HAP-1 (cell line): ENCODE results near the gene BBS1.

Source experiments
- DNase-seq, 2 experiments: peaks; one replicate each; pipeline ENCODE4 v3.0.0-alpha.2; 2016 to 2020; ENCODE audit warnings: low spot score in 2 of 2
- H3K27me3 ChIP-seq: fragments of 250-450 bp; sonication (Bioruptor Pico); 2 replicates; pipeline ENCODE4 v1.5.1; 2020; ENCODE audit warnings: low read depth, mild to moderate bottlenecking, moderate library complexity
- H3K36me3 ChIP-seq: fragments of 250-450 bp; sonication (Bioruptor Pico); replicated peaks from 2 replicates; pipeline ENCODE4 v1.5.1; 2020; ENCODE audit warnings: mild to moderate bottlenecking
- H3K4me1 ChIP-seq: fragments of 250-450 bp; sonication (Bioruptor Pico); 2 replicates; pipeline ENCODE4 v1.5.1; 2020; ENCODE audit warnings: mild to moderate bottlenecking
- H3K4me3 ChIP-seq: fragments of 250-450 bp; sonication (Bioruptor Pico); 2 replicates; pipeline ENCODE4 v1.5.1; 2020; ENCODE audit warnings: mild to moderate bottlenecking, moderate library complexity
- H3K9me3 ChIP-seq: fragments of 250-450 bp; sonication (Bioruptor Pico); 2 replicates; pipeline ENCODE4 v1.5.1; 2020; ENCODE audit warnings: mild to moderate bottlenecking, moderate library complexity
- in situ Hi-C: fragments of 300-500 bp; cut with MboI; formaldehyde crosslinking; loops from 3 replicates; pipeline ENCODE4 v1.14.3; 2020; ENCODE audit warnings: low sequenced_read_pairs, inconsistent platforms, mixed read lengths

Gene BBS1

GRCh38 chr11:66559142-66559865, 48.9 kb downstream of the BBS1 start:
- no peak for DNase-seq
- H3K4me1 ChIP-seq: no peaks in the 10 kb centered on the region

GRCh38 chr11:66559866-66560676, 49.6 kb downstream of the BBS1 start:
- in situ Hi-C loops: no loop called here
- Histone ChIP-seq H3K4me3 (no peak overlapping the region), H3K4me1 (no peaks in the 10 kb centered on the region), H3K36me3 (no peaks in the 10 kb centered on the region; the same call in none of the 2 replicates), H3K27me3 (no peaks in the 10 kb centered on the region), H3K9me3 (no peaks in the 10 kb centered on the region)
- DNase-seq: no peak

More at GRCh38 chr11:66559142-66559865, 48.9 kb downstream of the BBS1 start:
- Histone ChIP-seq H3K4me3 (no peak overlapping the region), H3K27me3 (no peaks in the 10 kb centered on the region), H3K36me3 (no peaks in the 10 kb centered on the region; the same call in none of the 2 replicates), H3K9me3 (no peaks in the 10 kb centered on the region)
- in situ Hi-C loops: no loop called here

DNA sequence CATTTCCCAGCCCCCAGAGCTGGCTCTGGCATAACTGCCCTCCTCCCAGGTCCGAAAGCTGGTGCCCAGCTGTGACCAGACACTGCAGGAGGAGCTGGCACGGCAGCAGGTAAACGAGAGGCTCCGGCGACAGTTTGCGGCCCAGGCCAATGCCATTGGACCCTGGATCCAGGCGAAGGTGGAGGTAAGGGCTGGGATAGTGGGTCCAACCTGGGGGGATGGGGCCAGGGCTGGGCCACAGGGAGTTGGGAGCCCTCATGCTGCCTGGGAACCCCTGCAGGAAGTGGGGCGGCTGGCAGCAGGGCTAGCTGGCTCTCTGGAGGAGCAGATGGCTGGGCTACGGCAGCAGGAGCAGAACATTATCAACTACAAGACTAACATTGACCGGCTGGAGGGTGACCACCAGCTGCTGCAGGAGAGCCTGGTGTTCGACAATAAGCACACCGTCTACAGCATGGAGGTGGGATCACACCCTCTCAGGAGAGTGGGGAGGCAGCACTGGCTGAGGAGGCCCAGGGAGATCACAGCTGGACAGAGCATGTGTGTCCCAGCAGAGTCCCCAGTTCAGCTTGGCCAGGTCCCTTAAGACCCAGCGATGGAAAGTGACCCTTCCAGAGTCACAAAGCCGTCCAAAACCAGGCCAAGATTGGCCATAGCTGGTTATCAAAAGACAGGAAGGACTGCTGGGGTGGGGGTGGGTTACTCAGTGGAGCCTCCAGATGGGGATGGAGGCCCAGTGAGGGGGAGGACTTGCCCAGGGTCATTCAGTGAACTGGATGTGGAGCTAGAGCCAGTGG, 50.9 kb downstream of the BBS1 start:
- Histone ChIP-seq H3K9me3 (no peaks in the 10 kb centered on the region), H3K36me3 (no peaks in the 10 kb centered on the region; the same call in none of the 2 replicates), H3K4me3 (no peak overlapping the region), H3K4me1 (no peaks in the 10 kb centered on the region), H3K27me3 (no peaks in the 10 kb centered on the region)
- DNase-seq: no peak
- in situ Hi-C loops: no loop called here

- Histone ChIP-seq H3K36me3 (no peaks in the 10 kb centered on the region; the same call in none of the 2 replicates), H3K4me3 (no peak overlapping the region), H3K27me3 (no peaks in the 10 kb centered on the region), H3K4me1 (no peaks in the 10 kb centered on the region), H3K9me3 (no peaks in the 10 kb centered on the region)
- DNase-seq: no peak
- in situ Hi-C loops: no loop called here
Measured at GRCh38 chr11:66561975-66562248, 51.5 kb downstream of the BBS1 start.

DNA sequence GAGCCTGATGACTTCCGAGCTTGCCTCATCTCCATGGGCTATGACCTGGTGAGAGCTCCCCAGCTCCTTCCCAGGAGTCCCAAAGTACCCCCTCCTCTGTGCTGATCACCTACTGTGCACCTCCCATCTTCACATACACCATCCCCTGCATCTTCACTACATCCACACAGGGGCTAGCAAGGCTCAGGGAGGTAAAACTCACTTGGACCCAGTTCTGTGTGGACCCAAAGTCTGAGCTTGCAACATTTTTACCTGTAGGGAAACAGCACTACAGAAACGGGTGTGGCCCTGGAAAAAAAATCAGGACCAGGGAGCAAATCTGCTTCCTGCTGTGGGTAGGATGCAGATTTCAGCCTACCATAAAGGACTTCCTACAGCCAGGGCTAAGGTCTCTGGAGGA, 51.8 kb downstream of the BBS1 start:
- Histone ChIP-seq H3K4me1 (no peaks in the 10 kb centered on the region), H3K27me3 (no peaks in the 10 kb centered on the region), H3K4me3 (no peak overlapping the region), H3K36me3 (no peaks in the 10 kb centered on the region; the same call in none of the 2 replicates), H3K9me3 (no peaks in the 10 kb centered on the region)
- DNase-seq: no peak
- in situ Hi-C loops: no loop called here

- no peak for DNase-seq
- Histone ChIP-seq H3K4me3 (no peak overlapping the region), H3K27me3 (no peaks in the 10 kb centered on the region), H3K36me3 (no peaks in the 10 kb centered on the region; the same call in none of the 2 replicates), H3K9me3 (no peaks in the 10 kb centered on the region), H3K4me1 (peaks cover 4% of the 10 kb centered on the region; the same call in 1 of the 2 replicates)
- in situ Hi-C loops: no loop called here
Measured at GRCh38 chr11:66562907-66563583, 52.6 kb downstream of the BBS1 start.

DNA sequence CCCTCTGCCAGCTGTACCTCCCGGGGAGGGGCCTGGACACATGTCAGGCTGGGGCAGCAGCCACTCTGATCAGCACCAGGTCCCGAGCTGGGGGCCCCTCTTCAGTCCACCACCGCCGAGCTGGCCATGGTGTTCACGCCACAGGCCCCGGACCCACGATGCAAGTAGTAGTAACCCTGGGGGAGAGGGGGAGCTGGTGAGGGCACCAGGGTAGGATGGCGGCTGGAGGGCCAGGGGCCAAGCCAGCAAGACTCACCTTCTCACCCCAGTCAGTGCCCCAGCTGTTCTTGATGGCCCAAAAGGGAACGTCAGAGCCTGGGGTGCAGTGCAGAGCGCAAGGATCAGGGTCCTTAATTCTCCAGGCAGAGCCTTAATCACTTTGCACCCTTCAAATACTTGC, 53.4 kb downstream of the BBS1 start:
- in situ Hi-C loops: no loop called here
- H3K4me1 ChIP-seq: peaks cover 8% of the 10 kb centered on the region
- DNase-seq: no peak
- H3K36me3 ChIP-seq: no peaks in the 10 kb centered on the region; the same call in none of the 2 replicates
- H3K4me3 ChIP-seq: no peak overlapping the region
- H3K27me3 ChIP-seq: no peaks in the 10 kb centered on the region
- H3K9me3 ChIP-seq: no peaks in the 10 kb centered on the region

DNA sequence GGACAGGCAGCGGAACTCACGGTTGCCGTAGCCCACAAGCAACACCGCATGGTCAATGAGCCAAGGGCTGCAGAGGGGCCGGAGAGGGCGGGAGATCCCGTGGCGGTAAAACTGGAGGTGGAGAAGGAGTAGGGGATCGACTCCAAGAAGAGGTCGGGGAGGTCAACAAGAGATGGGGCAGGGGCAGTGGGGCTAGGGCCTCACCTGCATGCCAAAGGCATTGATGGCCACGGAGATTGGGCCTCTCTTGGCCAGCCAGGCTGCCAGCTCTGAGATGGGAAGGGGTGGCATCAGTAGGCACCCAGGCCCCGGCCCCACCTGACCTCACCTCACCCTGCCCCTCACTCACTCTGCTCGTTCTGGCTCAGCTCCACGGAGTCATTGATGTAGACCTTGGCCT, 54.1 kb downstream of the BBS1 start:
- Histone ChIP-seq H3K4me1 (peaks cover 15% of the 10 kb centered on the region), H3K36me3 (no peaks in the 10 kb centered on the region; the same call in none of the 2 replicates), H3K27me3 (no peaks in the 10 kb centered on the region), H3K9me3 (no peaks in the 10 kb centered on the region), H3K4me3 (no peak overlapping the region)
- no peak for DNase-seq
- in situ Hi-C loops: no loop called here

GRCh38 chr11:66564984-66565383, 54.5 kb downstream of the BBS1 start:
- Histone ChIP-seq H3K4me1 (peaks cover 18% of the 10 kb centered on the region), H3K36me3 (no peaks in the 10 kb centered on the region; the same call in none of the 2 replicates), H3K4me3 (no peak overlapping the region), H3K9me3 (no peaks in the 10 kb centered on the region), H3K27me3 (no peaks in the 10 kb centered on the region)
- no peak for DNase-seq
- in situ Hi-C loops: no loop called here

DNA sequence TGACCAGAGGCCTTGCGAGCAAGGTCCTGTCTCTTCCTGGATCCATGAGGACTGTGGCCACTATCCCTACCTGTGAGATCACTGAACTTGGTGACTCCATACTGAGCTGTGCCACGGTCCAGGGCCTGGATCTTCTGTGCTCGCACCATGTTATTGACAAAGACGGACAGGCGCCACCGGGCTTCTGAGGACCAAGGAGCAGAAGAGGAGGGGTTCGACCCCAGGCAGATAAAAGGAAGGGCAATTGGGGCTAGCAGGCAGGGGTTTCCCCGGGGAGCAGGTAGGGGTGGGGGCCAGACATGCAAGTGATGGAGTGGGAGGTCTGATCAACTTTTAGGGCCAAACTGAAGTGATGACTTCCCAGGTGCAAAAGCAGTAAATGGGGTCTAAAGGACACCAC, 55.8 kb downstream of the BBS1 start:
- Histone ChIP-seq H3K4me3 (no peak overlapping the region), H3K36me3 (no peaks in the 10 kb centered on the region; the same call in none of the 2 replicates), H3K27me3 (no peaks in the 10 kb centered on the region), H3K9me3 (no peaks in the 10 kb centered on the region), H3K4me1 (peaks cover 26% of the 10 kb centered on the region)
- in situ Hi-C loops: no loop called here
- no peak for DNase-seq

- no peaks in the 10 kb centered on the region for H3K27me3 ChIP-seq
- peak overlapping the region; percentile 23 for H3K4me3 ChIP-seq
- H3K36me3 ChIP-seq: no peaks in the 10 kb centered on the region; the same call in none of the 2 replicates
Measured at GRCh38 chr11:66567787-66568123, 57.3 kb downstream of the BBS1 start.

DNA sequence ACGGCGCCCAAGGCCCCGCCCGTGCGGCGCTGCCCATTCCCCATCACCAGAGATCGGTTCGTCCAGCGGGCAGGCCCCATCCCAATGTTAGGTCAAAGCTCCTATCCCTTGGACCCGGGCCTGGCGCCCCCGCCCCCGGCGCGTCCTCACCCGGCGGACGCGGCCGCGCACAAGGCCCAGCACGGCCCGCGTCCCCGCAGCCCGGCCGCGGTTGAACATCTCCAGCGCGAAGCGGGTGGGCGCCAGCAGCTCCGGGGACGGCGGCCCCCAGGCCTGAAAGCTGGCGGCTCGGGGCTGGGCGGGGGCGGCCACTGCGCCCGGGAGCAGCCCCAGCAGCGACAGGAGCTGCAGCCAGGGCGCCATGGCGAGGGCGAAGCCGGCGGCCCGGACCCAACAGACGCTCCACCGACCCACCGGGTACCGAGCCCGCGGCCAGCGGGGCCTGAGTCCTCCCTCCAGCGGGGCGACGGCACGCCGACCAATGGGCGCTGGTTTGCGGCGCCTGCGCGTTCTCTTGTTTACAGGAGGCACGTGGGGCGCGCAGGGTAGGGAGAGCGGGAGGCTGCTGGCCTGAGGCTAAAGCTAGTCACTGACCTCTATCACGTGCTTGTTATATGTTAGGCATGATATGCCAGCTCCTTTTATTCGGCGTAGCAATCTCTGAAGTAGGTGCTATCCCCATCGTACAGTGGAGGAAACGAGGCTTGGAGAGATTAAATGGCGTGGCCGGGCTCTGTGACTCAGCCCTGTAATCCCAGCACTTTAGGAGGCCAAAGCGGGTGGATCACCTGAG, 57.9 kb downstream of the BBS1 start, which contains the start of gene CTSF:
CTSF (minus strand) TSS at position 483 of the 793 bp plus-strand sequence; CDS start at position 363, 120 bp downstream.
- H3K4me3 ChIP-seq: peak within 1 kb of the TSS; percentile 23
- in situ Hi-C loops: no loop called here
- DNase-seq: peak; percentile 75 to 91
- no peaks in the 10 kb centered on the region; the same call in none of the 2 replicates for H3K36me3 ChIP-seq
- H3K4me1 ChIP-seq: peaks cover 43% of the 10 kb centered on the region
- H3K27me3 ChIP-seq: no peaks in the 10 kb centered on the region
- H3K9me3 ChIP-seq: no peaks in the 10 kb centered on the region

More at GRCh38 chr11:66567787-66568123, 57.3 kb downstream of the BBS1 start:
- in situ Hi-C loops: no loop called here
- peaks cover 38% of the 10 kb centered on the region for H3K4me1 ChIP-seq
- H3K9me3 ChIP-seq: no peaks in the 10 kb centered on the region
- DNase-seq: no peak
